Pons (tissue), 1 donor: ENCODE data around the gene CST9L.

ENCODE experiments used
- DNase-seq: peaks from one replicate; pipeline ENCODE4 v3.0.0-alpha.2; 2016; ENCODE audit warnings: low spot score

Gene CST9L

DNA sequence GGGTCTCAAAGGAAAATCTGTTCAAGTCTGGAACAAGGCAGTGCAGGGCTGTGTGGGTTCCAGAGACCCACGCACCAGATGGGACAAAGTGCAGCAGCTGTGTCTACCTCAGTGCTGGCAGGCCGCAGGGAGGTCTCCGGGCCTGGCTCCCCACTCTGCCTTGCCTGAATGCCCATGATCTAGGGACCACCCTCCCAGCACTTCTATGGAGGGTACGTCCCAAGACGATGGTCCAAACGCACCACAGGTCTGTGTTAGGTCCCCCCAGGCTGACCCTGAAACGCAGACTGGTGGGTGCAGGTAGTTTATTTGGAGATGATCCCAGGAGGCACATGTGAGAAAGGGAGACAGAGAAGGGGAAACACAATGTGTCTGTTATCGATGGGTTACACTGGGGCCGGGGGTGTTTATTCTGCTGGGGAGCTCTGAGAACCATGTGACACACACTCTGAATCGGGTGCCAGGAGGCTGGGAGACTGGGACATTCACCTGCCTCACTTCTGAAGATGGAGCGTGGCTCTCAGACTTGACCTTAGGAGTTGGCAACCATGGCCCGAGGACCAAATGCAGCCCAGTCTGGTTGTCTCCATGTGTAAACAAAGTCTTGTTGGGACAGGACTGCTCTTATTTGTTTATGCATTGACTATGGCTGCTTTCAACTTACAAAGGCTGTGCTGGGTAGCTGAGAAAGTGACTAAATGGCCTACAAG, 21.7 kb downstream of the CST9L start:
- DNase-seq = no peak

DNA sequence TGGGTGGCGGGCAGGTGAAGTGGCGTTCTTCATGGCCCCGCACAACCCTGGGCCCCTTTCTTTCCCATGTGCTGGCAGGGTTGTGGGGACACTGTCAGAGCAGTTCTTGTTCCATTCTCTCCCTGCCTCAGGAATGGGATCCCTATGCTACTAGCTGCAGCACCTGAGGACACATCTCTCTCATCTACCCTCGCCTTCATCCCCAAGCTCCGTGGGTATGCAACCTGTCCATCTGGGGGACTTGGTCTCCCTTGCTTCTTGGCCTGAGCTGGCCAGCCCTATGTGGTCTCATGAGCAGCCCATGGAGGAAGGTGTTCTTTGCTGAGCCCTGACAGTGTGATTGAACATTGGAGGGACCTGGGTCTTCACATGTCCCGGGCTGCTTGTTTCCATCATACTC, 24.2 kb downstream of the CST9L start:
- no peak for DNase-seq

DNA sequence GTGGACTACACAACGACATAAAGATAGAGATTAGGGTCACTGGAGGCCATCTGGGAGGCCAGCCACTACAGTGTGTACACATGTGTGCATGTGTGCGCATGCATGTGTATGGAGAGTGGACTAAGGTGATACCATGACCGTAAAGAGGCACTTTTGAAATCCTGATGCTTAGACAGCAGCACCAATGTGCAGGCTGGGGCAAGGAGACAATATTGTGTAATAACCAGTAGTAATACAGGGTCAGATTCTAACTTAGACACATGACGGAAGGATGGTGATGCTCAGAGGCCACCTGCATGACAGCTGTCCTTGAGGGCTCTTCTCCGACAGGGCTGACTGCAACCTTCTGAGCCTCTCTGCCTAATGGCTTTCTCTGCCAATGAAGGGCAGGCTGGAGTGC, 25.5 kb downstream of the CST9L start:
- no peak for DNase-seq

DNA sequence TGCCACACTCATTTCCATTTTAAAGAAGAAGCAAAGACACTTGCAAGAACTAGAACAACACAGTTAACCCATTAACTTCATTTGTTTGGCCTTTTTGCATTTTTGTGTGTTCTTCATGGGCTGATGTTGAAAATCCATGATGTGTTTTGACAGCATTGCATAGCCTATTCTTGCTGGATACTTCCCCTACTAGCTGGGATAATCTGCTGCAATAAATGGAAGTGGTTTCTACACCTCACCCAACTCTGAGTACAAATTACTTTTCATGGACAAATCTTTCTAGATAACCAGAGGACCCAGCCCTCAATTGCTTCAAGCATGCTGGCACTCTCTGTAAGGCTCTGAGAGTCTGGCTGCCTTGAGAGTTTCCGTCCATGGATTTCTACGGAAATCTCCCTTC, 26.5 kb downstream of the CST9L start:
- DNase-seq = no peak

DNA sequence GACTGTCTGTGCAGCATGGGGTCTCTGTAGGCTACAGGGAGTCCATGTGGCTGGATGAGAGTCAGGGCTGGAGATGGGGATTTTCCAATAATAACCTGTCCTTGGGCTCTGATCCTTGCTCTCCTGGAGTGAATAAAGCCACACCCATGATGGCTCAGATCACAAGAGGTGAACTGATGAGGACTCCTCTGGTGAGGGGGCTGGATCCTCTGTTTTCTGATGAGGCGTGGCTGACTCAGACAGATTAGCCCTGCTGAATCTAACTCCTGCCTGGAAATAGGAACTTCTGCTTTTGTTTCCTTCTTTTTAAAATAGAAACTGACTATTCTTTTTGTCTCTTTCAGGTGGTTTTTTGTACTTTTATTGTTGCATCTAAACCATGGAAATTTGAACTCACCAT, 27.0 kb downstream of the CST9L start:
- peak; percentile 20 for DNase-seq

DNA sequence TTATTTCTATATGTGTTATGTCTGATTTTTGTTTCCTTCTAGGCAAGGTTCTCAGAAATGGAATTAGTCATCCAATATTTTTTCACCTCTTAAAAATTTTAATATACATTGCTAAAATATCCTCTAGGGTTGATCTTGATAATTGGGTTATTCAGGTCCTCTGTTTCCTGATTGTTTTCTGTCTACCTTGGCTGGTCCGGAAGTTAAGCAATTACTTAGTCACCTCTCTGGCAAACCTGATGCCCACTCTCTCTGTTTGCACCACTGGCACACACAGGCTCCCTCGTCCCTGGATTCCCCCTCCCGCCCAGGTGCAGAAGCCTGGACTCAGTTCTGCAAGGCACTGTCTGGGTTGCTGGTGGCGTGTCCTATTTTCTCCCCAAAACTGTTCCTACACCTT, 27.7 kb downstream of the CST9L start:
- DNase-seq = no peak

DNA sequence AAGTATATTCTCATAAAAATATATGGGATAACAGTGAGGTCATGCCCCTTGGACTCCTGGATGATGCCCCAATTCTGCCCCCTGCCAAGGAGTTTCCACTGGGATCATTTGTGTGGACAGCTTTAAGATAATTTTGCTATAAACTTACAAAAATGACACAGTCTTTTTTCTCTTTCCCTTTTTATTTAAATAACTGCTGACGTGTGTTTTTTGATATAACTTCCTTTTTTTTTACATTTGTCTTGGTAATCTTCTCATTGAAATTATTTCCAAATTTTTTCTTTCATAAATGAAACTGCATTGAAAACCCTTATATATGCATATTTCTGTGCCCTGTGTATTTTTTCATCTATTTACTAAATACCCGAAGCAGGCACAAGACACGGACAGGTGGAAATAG, 31.3 kb downstream of the CST9L start:
- no peak for DNase-seq

DNA sequence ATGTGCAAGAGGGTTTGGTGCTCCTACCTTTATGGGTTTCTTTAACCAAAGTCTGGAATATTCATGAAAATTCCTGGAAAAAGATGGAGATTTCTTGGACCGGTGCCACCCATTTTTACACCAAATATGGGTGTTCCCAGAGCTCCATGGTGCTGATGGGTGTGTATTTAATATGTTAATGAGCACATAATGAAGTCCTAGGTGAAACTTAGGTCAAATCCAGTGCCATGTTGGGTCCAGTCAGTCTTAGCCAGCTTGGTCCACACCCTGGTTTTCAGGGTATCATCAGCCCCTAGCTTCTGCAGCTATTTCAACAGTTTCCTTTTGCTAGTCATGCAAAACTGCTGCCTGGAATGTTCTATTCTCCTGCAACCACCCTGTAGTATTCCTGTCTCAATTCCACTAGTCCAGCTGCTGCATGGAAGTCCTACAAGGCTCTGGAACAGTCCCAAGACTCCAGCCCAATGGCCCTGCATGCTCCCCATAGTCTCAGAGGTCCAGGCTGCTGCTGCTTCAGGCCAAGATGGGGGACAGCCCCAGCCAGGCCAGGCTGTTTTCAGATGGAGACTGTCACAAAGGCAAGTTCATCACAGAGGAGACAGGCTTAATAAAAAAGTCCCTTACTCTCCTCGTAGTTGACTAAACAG, 31.8 kb downstream of the CST9L start:
- DNase-seq = no peak

DNA sequence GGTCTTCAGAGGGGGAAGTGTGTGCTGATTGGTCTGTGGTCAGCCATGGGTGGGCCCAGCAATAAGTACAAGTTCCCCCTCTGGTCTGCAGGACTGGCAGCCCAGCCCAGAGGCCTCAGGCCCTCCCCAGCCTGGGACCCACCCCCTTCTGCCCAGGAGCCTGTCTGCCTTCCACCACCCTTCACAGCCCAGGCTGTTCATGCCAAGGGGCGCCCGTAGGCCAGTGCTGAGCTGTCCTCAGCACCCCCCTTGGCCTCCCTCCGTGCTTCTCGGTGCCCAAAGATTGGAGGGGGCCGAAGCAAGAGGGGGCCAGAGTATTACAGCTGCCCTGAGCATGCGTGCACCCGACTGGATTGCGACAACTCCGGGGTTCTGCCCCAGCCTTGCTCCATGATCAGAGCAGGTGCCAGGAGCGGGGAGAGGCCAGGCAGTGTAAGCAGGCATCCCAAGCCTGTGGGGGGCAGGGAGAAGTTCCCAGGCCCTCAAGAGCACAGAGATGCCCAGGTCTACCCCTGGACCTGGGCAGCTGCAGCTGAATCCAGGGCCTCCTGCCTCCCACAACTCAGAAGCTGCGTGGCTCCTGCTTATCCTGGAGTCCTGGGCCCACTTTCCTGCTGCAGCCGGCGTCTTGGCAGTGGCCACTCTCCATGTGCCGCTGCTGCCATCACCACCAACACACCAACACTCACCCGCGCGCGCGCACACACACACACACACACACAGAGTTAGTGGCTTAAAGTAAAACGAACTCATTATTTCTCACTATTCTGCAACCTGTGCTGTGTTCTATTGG, 33.3 kb downstream of the CST9L start:
- DNase-seq = no peak

DNA sequence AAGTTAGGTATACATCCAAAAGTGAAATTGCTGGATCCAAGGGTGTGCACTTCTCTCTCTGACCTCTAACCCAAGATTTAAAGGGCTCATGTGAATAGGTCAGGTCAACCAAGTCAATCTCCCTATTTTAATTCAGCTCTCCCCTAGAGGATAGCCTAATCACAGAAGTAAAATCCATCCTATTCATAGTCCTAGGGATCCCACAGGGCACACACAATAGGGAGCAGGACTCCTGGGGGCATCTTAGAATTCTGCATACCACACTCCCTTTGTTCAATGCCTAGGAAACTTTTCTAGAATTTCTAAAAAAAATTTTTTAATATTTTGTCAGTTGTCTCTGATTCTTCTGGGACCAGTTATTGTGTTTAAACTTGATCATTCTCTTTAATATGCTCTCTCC, 35.1 kb downstream of the CST9L start:
- DNase-seq = no peak

DNA sequence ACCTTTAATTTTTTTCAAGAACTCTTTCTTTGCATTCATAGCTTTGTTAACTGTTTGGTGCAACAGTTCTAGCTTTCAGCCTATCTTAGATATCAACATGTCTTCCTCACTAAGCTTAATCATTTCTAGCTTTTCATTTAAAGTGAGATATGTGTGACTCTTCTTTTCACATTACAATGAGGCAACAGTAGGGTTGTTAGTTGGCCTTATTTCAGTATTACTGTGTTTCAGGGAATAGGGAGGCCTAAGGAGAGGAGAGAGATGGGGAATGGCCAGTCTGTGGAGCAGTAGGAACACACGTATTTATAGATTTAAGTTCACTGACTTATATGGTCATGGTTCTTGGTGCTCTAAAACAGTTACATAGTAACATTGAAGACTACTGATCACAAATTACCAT, 35.8 kb downstream of the CST9L start:
- DNase-seq = no peak

DNA sequence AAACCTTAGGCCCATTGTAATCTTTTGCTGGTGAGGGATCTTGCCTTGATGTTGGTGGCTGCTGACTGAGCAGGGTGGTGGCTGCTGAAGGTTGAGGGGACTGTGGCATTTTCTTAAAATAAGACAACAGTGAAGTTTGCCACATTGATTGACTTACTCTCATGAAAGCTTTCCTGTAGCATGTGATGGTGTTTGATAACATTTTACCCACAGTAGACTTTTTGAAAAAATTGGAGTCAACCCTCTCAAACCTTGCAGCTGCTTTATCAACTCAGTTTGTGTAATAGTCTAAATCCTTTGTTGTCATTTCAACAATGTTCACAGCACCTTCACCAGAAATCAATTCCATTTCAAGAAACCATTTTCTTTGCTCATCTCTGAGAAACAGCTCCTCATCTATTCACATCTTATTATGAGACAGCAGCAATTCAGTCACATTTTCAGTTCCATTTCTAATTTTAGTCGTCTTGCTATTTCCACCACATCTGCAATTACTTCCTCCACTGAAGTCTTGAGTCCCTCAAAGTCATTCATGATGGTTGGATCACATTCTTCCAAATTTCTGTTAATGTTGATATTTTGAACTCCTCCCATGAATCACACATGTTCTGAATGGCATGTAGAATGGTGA, 37.2 kb downstream of the CST9L start:
- no peak for DNase-seq

DNA sequence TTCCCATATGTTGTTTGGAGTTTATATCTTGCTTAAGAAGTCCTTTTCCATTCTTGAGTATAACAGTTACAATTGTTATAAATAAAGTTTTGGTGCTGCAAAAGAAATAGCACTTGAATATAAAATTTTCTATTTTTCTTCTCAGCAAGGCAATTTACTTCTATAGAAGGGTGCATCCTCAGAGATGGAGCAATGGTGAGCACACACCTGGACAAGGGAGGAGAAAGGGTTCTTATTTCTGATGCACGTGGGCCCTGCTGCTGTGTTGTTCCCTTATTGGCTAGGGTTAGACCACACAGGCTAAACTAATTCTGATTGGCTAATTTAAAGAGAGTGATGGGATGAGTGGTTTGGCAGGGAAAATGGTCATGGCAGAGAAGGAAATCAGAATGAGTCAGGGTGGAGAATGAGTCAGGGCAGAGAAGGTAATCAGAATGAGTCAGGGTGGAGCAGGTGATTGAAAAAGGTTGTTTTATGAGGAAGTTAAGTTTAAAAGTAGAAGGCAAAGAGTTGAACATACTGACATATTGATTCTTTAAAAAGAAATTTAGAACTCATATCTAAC, 39.3 kb downstream of the CST9L start:
- no peak for DNase-seq

DNA sequence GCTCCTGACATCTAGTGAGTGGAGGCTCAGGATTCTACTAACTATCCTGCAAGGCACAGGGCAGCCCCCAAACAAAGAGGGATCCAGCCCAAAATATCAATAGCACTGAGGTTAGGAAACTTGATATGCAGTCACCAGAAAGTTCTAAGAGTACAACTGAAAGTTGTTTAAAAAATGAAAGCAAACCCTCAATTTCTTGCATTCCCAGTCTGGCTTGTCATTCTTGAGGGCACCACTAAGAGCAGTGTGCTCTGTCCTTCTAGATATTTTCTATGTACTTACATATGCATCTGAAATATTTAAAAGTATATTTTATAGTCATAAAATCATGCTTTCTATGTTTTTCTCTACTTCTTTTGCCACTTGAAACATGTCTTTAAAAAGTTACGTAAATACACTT, 41.4 kb downstream of the CST9L start:
- no peak for DNase-seq

DNA sequence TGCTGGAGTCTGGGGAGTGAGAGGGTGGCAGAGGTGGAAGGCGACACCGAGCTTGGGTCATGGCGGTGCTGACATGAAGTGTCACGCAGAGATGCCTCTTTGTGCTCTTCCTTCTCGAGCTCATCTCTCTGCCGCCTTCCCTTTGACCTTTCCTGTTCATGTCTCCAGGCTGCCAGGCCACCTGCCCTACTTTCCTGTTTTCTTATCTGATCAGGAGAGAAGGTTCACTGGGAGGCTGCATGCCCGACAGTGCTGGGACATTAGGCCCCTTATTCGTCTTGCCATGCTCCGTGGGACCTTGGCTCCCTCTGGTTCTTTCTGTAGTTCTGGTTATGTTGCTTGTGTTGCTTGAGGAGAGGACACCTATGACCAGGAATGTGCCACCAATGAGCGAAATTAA, 44.1 kb downstream of the CST9L start:
- no peak for DNase-seq

DNA sequence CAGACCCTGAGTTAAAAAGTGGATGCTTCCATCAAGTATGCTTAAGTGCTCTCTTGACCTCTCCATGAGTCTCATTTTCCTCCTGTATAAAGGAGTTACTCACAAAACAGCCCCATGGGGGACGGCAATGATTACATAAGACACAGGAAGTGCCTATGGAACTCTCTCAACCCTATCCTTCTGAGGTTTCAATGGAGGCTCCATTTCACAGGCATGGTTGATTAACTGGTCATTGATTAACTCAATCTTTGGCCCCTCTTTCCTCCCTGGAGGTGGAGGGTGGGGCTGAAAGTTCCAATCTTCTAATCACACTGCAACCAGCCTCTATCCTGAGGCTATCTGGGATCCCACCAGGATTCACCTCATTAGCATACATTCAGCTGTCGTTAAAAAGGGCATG, 48.1 kb downstream of the CST9L start:
- no peak for DNase-seq

DNA sequence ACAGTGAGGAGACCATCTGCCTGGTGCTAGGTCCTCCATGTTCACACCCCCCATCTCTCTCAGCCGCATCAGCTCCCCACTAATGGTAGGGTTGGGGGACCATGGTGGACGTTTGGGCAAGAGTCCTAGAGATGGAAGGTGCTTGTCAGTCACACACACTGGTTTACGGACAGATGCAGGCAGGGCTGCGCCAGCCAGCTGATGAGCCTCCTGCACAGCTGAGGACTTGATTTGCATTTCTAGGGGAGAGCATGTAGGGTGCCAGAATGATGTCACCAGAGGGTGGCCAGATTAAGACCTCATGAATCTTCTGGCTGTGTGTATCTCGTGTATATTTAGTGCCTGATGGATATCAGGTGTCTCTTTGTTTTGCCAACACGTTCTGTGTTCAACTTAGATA, 48.7 kb downstream of the CST9L start:
- no peak for DNase-seq

DNA sequence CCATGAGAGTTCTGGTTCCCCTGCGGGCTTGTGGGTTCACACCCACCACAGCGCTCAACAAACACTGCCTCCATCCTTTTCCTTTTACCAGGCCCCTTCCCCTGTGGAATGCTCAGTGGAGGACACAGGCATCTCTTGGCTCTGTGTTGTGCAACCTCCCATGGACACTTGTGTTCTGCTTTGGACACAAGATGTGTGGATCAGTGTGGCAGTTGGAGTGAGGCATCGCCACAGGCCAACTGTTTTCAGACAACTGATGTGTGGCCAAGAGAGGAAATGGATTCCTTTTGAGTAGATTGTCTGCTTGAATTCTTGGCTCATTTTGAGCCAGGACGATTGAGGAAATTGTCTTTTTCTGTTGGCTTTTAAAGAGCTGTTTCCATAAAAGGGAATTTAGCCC, 50.6 kb downstream of the CST9L start:
- DNase-seq = no peak

DNA sequence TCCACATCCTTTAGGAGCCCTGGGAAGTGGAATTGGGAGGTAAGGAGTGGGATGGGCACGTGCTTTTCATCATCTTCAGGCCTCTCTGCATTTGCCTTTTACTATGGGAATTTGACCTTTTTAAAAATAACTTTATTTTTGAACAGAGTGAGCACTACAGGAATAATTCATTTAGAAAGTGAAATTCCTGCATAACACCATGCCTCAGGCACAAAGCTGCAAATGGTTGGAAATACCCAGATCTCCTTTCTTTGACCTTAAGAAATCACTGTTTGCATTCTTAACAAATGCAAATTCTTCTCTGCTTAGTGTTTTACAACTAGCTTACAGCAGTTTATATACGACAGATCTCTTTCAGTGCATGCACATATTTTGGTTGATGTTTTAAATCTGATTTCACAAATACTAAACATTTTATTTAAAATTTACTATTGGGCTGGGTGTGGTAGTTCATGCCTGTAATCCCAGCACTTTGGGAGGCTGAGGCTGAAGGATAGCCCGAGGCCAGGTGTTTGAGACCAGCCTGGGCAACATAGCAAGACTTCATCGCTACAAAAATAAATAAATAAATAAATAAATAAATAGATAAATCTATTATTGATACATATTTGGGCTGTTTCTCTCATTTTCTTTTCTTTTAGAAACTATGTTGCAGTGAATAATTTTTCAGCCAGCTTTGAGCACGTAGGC, 52.9 kb downstream of the CST9L start:
- DNase-seq = no peak

DNA sequence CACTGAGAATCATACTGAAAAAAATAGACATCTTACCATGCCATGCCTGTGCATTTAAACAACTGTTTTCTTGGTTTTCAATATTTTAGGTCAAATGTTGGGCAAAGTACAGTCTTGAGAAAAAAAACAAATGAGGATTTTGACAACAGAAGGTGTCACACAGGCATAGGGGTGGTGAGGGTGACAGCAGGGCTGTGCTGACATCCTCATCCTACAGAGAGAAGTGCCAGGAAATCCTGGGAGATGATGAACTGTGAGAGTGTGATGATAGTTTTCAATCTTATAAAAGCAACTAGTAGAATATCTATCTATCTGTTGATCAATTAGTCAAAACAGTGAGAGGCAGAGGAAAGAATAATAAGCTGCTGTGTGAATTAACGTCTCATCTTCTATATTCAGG, 53.4 kb downstream of the CST9L start:
- no peak for DNase-seq
